H1 (cell line): Measurements from ENCODE around the gene ALKAL2. TPM values are rescaled to one million over a fixed set of nuclear protein-coding genes. Genes with fewer than 3 reads are reported as not detected.

Experiments
- BCL11A ChIP-seq, 2 experiments: IDR thresholded peaks; one replicate each; pipeline ENCODE4 v1.6.1; 2011; ENCODE audit warnings: low read depth in 2 of 2, low read length in 2 of 2, mild to moderate bottlenecking in 2 of 2
- CTBP2 ChIP-seq: IDR thresholded peaks from 2 replicates; pipeline ENCODE4 v1.7.0; 2011; ENCODE audit warnings: borderline replicate concordance, mild to moderate bottlenecking, moderate library complexity, mixed read lengths, low read length; ENCODE audit not compliant: insufficient read depth, insufficient read length
- GABPA ChIP-seq: IDR thresholded peaks from 2 replicates; pipeline ENCODE4 v1.6.1; 2011; ENCODE audit warnings: mild to moderate bottlenecking, low read length, moderate library complexity, borderline replicate concordance; ENCODE audit not compliant: insufficient read depth
- HDAC6 ChIP-seq: IDR thresholded peaks from one replicate; pipeline ENCODE4 v1.7.1; 2012; ENCODE audit warnings: low read depth, mild to moderate bottlenecking, inconsistent platforms, low read length, moderate library complexity
- MAFK ChIP-seq: IDR thresholded peaks from 2 replicates; pipeline ENCODE4 v1.6.1; 2012; ENCODE audit warnings: low read depth, mild to moderate bottlenecking, improper control_type of control experiment, low read length
- SRF ChIP-seq: IDR thresholded peaks from 2 replicates; pipeline ENCODE4 v1.6.1; 2011; ENCODE audit warnings: mild to moderate bottlenecking, low read depth, low read length, moderate library complexity
- polyA plus RNA-seq, 7 experiments: library from polyadenylated mRNA; depleted of rRNA in 3 of 7; stranded (reverse) in 5 of 7; unstranded in 2 of 7; fragments of >200 nt in 5 of 7; fragments of 200-250 nt in 2 of 7; gene quantifications; 1 replicate in 5 of 7; 2 replicates in 1 of 7; 4 replicates in 1 of 7; pipeline versions ENCODE4 v1.2.1 to v1.2.3, GENCODE V29; 2011 to 2013; ENCODE audit warnings: missing spikeins in 2 of 7, mixed read lengths in 2 of 7
- total RNA-seq: library from RNA; stranded (reverse); fragmentation: NEBNext Ultra II Directional; extraction: Animal tissue kit (Norgen Biotek cat#: 25700); gene quantifications from 2 replicates; pipeline ENCODE4 v1.2.1, GENCODE V29; 2021
- TF ChIP-seq, protein P1 (sequence below): fragments of 300-600 bp; sonication (generic); IDR thresholded peaks from 2 replicates; pipeline ENCODE4 v1.7.1; 2012; ENCODE audit warnings: low read length, moderate library complexity, mild to moderate bottlenecking, inconsistent platforms; ENCODE audit not compliant: insufficient replicate concordance

Gene ALKAL2
- total and polyA plus RNA-seq, 2 of the 8 experiments (the other 6 are each of a cell fraction or from before 2014, with no cell fraction given) = 4.6 to 11.5 TPM

DNA sequence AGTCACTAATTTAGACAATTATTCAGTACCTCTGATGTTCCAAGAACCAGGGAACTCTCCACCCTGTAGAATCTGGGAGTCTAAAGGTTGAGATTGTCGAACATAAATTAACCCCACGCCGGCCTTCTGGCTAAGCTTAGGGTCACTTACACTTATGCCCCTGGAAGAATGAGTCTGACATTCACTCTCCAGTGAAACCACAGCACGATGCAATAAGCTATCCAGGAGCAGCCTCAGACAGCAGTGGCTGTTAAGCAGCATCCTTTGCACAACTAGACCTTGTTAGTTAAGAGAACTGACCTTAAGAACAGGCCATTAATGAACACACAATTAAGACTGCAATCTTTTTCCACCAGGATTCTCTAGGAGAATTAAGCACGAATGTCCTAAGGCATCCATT is 49.0 kb downstream of the ALKAL2 start (continued):
- TF ChIP-seq, protein P1, sequence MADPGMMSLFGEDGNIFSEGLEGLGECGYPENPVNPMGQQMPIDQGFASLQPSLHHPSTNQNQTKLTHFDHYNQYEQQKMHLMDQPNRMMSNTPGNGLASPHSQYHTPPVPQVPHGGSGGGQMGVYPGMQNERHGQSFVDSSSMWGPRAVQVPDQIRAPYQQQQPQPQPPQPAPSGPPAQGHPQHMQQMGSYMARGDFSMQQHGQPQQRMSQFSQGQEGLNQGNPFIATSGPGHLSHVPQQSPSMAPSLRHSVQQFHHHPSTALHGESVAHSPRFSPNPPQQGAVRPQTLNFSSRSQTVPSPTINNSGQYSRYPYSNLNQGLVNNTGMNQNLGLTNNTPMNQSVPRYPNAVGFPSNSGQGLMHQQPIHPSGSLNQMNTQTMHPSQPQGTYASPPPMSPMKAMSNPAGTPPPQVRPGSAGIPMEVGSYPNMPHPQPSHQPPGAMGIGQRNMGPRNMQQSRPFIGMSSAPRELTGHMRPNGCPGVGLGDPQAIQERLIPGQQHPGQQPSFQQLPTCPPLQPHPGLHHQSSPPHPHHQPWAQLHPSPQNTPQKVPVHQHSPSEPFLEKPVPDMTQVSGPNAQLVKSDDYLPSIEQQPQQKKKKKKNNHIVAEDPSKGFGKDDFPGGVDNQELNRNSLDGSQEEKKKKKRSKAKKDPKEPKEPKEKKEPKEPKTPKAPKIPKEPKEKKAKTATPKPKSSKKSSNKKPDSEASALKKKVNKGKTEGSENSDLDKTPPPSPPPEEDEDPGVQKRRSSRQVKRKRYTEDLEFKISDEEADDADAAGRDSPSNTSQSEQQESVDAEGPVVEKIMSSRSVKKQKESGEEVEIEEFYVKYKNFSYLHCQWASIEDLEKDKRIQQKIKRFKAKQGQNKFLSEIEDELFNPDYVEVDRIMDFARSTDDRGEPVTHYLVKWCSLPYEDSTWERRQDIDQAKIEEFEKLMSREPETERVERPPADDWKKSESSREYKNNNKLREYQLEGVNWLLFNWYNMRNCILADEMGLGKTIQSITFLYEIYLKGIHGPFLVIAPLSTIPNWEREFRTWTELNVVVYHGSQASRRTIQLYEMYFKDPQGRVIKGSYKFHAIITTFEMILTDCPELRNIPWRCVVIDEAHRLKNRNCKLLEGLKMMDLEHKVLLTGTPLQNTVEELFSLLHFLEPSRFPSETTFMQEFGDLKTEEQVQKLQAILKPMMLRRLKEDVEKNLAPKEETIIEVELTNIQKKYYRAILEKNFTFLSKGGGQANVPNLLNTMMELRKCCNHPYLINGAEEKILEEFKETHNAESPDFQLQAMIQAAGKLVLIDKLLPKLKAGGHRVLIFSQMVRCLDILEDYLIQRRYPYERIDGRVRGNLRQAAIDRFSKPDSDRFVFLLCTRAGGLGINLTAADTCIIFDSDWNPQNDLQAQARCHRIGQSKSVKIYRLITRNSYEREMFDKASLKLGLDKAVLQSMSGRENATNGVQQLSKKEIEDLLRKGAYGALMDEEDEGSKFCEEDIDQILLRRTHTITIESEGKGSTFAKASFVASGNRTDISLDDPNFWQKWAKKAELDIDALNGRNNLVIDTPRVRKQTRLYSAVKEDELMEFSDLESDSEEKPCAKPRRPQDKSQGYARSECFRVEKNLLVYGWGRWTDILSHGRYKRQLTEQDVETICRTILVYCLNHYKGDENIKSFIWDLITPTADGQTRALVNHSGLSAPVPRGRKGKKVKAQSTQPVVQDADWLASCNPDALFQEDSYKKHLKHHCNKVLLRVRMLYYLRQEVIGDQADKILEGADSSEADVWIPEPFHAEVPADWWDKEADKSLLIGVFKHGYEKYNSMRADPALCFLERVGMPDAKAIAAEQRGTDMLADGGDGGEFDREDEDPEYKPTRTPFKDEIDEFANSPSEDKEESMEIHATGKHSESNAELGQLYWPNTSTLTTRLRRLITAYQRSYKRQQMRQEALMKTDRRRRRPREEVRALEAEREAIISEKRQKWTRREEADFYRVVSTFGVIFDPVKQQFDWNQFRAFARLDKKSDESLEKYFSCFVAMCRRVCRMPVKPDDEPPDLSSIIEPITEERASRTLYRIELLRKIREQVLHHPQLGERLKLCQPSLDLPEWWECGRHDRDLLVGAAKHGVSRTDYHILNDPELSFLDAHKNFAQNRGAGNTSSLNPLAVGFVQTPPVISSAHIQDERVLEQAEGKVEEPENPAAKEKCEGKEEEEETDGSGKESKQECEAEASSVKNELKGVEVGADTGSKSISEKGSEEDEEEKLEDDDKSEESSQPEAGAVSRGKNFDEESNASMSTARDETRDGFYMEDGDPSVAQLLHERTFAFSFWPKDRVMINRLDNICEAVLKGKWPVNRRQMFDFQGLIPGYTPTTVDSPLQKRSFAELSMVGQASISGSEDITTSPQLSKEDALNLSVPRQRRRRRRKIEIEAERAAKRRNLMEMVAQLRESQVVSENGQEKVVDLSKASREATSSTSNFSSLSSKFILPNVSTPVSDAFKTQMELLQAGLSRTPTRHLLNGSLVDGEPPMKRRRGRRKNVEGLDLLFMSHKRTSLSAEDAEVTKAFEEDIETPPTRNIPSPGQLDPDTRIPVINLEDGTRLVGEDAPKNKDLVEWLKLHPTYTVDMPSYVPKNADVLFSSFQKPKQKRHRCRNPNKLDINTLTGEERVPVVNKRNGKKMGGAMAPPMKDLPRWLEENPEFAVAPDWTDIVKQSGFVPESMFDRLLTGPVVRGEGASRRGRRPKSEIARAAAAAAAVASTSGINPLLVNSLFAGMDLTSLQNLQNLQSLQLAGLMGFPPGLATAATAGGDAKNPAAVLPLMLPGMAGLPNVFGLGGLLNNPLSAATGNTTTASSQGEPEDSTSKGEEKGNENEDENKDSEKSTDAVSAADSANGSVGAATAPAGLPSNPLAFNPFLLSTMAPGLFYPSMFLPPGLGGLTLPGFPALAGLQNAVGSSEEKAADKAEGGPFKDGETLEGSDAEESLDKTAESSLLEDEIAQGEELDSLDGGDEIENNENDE = no peak
- TF ChIP-seq GABPA (no peak), SRF (no peak), MAFK (no peak), CTBP2 (no peak), BCL11A (IDR thresholded peaks at IDR 0.05; ENCODE audit: low read depth in 2 of 2, low read length in 2 of 2) (no peak), HDAC6 (no peak)
